ENCODE results near the gene MARCHF9.
"Not testable (repeated sequence)": the region's sequence is repeated elsewhere in the genome, so short reads cannot be mapped to it uniquely, and the experiment has no call there.

The MARCHF9 gene

DNA sequence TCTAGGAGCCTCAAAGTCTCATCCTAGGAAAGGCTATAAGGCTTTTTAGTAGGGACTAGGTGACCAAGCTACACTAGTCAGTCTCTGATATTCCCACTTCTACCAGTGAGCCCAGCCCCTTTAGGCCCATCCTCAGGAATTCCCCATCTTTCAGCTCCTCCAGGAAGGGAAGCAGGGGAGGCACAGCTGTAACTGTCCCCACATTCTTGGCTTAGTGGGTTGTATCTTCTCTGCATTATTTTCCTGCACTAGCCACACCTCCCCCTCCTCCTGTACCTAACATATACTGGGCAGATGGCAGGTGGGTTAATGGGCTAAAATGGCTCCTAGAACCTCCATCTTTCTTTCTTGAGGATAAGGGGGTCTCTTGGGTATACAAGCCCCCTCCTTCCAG lies 12.4 kb downstream of the MARCHF9 start:
- Histone ChIP-seq H3K9me3 (ENCODE audit: low read depth, low read length) (no peaks in the 10 kb centered on the region), H3K4me3 (no peak overlapping the region), H3K9ac (ENCODE audit: insufficient read length) (no peak overlapping the region), H3K36me3 (ENCODE audit: insufficient read depth, low read length) (peaks cover 24% of the 10 kb centered on the region), H3K27ac (no peak overlapping the region)
- TF ChIP-seq FOXP2 (optimal IDR thresholded peaks at IDR 0.05; ENCODE audit: control extremely low read depth, extremely low read length, insufficient read depth) (no peak), POLR2AphosphoS5 (IDR thresholded peaks at IDR 0.05; ENCODE audit: borderline replicate concordance, low read depth, low read length) (no peak), EZH2 (IDR thresholded peaks at IDR 0.05) (no peak)
- no peak for DNase-seq (ENCODE audit: low read depth, low spot score)

DNA sequence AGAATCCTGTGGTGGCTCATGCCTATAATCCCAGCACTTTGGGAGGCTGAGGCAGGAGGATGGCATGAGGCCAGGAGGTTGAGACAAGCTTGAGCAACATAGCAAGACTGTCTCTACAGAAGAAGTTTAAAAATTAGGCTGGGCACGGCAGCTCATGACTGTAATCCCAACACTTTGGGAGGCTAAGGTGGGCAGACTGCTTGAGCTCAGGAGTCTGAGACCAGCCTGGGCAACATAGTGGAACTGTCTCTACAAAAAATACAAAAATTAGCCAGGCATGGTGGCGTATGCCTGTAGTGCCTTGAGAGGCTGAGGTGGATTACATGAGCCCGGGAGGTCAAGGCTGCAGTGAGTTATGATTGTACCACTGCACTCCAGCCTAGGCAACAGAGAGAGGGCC lies 13.0 kb downstream of the MARCHF9 start:
- Histone ChIP-seq H3K36me3 (ENCODE audit: insufficient read depth, low read length) (peaks cover 24% of the 10 kb centered on the region), H3K27ac (no peak overlapping the region), H3K9ac (ENCODE audit: insufficient read length) (no peak overlapping the region), H3K9me3 (ENCODE audit: low read depth, low read length) (no peaks in the 10 kb centered on the region), H3K4me3 (no peak overlapping the region)
- no peak for TF ChIP-seq EZH2 (IDR thresholded peaks at IDR 0.05)
- no peak for TF ChIP-seq FOXP2 (optimal IDR thresholded peaks at IDR 0.05; ENCODE audit: control extremely low read depth, extremely low read length, insufficient read depth)
- no peak for TF ChIP-seq POLR2AphosphoS5 (IDR thresholded peaks at IDR 0.05; ENCODE audit: borderline replicate concordance, low read depth, low read length)
- no peak for DNase-seq (ENCODE audit: low read depth, low spot score)

DNA sequence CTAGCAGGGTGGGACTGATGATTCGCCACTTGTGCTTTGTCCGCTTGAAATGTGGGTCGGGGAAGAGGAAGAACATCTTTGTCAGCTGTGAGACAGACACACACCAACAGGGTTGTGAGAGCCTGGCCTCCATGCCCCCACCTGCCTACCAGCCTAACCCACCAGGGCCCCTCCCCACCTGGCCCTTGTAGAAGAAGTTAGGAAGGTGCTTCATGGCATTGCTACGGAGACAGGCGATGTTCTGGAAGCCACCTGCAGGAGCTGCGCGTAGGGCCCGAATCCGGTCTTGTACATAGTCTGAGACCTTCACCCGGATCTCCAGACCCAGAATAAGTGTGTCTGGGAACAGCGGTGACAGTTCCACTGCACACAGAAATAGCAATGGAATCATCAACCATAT lies 14.7 kb downstream of the MARCHF9 start:
- H3K9me3 ChIP-seq (ENCODE audit: low read depth, low read length) = no peaks in the 10 kb centered on the region
- no peak for DNase-seq (ENCODE audit: low read depth, low spot score)
- H3K36me3 ChIP-seq (ENCODE audit: insufficient read depth, low read length) = peaks cover 24% of the 10 kb centered on the region
- H3K4me3 ChIP-seq = no peak overlapping the region
- H3K27ac ChIP-seq = no peak overlapping the region
- no peak overlapping the region for H3K9ac ChIP-seq (ENCODE audit: insufficient read length)
- TF ChIP-seq FOXP2 (optimal IDR thresholded peaks at IDR 0.05; ENCODE audit: control extremely low read depth, extremely low read length, insufficient read depth) (no peak), EZH2 (IDR thresholded peaks at IDR 0.05) (no peak), POLR2AphosphoS5 (IDR thresholded peaks at IDR 0.05; ENCODE audit: borderline replicate concordance, low read depth, low read length) (no peak)

DNA sequence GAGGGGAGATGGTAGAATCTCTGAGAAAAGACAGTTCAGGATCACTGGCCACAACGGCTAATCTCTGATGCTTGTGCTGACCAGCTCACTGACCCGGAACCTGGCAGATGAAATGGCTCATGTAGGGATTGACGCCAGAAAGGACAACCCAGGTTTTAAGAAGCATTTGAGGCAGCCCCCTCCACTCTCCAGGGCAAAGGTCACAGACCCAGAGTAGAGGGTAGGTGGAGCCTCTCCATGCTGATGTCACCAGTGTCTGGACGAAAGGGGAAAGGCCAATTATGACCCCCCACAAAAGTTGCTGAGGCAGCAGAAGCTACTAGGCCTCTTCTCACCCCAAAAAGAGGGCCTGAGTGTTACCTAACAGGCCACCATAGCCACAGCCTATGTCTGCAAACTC lies 15.8 kb downstream of the MARCHF9 start:
- TF ChIP-seq EZH2 (IDR thresholded peaks at IDR 0.05) = no peak
- no peak for TF ChIP-seq FOXP2 (optimal IDR thresholded peaks at IDR 0.05; ENCODE audit: control extremely low read depth, extremely low read length, insufficient read depth)
- TF ChIP-seq POLR2AphosphoS5 (IDR thresholded peaks at IDR 0.05; ENCODE audit: borderline replicate concordance, low read depth, low read length) = no peak
- DNase-seq (ENCODE audit: low read depth, low spot score) = no peak
- peaks cover 24% of the 10 kb centered on the region for H3K36me3 ChIP-seq (ENCODE audit: insufficient read depth, low read length)
- H3K9me3 ChIP-seq (ENCODE audit: low read depth, low read length) = no peaks in the 10 kb centered on the region
- H3K27ac ChIP-seq = no peak overlapping the region
- peak overlapping the region; percentile 98 for H3K9ac ChIP-seq (ENCODE audit: insufficient read length)
- H3K4me3 ChIP-seq = no peak overlapping the region; the same call in 1 of the 2 replicates

- Histone ChIP-seq H3K9ac (ENCODE audit: insufficient read length) (peak overlapping the region; percentile 98), H3K4me3 (peak overlapping the region; percentile 98), H3K9me3 (ENCODE audit: low read depth, low read length) (no peaks in the 10 kb centered on the region), H3K27ac (peak overlapping the region; percentile 96), H3K36me3 (ENCODE audit: insufficient read depth, low read length) (peaks cover 24% of the 10 kb centered on the region)
- peak; percentile 89 for DNase-seq (ENCODE audit: low read depth, low spot score)
- TF ChIP-seq FOXP2 (optimal IDR thresholded peaks at IDR 0.05; ENCODE audit: control extremely low read depth, extremely low read length, insufficient read depth) (no peak), EZH2 (IDR thresholded peaks at IDR 0.05) (no peak), POLR2AphosphoS5 (IDR thresholded peaks at IDR 0.05; ENCODE audit: borderline replicate concordance, low read depth, low read length) (no peak)
These were observed 16.5 kb downstream of the MARCHF9 start for GRCh38 chr12:57771236-57771872.

DNA sequence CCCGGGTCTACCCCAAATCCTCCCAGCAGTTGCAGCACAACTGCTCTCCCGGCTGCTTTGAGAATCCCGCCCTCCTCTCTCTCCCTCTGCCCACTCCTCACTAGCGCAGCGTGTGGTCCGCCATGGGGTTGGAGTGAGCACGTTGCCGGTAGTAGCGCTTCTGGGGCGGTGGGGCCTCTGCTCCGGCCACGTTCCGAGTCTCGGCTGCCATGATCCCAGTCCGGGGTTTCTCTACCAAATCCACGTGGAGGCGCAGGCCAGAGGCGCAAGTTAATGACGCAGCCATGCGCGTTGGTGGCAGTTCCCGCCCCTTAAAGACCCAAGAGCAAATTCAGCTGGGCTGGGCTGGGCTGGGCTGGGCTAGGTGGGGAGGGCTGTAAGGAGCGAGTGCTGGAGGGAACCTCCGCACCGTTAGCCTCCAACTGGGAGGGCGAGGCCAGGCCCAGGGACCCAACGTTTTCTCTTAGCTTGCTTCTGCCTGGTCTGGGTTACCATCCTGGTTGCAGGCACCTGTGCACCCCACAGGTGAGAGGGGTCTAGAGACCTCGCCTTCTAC lies 17.0 kb downstream of the MARCHF9 start, which contains the start of gene METTL1:
METTL1 (minus strand) TSS at position 233 of the 556 bp plus-strand sequence; CDS start at position 211, 22 bp downstream.
- Histone ChIP-seq H3K9ac (ENCODE audit: insufficient read length) (peak within 1 kb of the TSS; percentile 98), H3K9me3 (ENCODE audit: low read depth, low read length) (no peaks in the 10 kb centered on the region), H3K36me3 (ENCODE audit: insufficient read depth, low read length) (peaks cover 24% of the 10 kb centered on the region), H3K27ac (peak within 1 kb of the TSS; percentile 96), H3K4me3 (peak within 1 kb of the TSS; percentile 98)
- peak; percentile 96 for DNase-seq (ENCODE audit: low read depth, low spot score)
- peak; percentile 97 for TF ChIP-seq POLR2AphosphoS5 (IDR thresholded peaks at IDR 0.05; ENCODE audit: borderline replicate concordance, low read depth, low read length)
- no peak for TF ChIP-seq FOXP2 (optimal IDR thresholded peaks at IDR 0.05; ENCODE audit: control extremely low read depth, extremely low read length, insufficient read depth)

DNA sequence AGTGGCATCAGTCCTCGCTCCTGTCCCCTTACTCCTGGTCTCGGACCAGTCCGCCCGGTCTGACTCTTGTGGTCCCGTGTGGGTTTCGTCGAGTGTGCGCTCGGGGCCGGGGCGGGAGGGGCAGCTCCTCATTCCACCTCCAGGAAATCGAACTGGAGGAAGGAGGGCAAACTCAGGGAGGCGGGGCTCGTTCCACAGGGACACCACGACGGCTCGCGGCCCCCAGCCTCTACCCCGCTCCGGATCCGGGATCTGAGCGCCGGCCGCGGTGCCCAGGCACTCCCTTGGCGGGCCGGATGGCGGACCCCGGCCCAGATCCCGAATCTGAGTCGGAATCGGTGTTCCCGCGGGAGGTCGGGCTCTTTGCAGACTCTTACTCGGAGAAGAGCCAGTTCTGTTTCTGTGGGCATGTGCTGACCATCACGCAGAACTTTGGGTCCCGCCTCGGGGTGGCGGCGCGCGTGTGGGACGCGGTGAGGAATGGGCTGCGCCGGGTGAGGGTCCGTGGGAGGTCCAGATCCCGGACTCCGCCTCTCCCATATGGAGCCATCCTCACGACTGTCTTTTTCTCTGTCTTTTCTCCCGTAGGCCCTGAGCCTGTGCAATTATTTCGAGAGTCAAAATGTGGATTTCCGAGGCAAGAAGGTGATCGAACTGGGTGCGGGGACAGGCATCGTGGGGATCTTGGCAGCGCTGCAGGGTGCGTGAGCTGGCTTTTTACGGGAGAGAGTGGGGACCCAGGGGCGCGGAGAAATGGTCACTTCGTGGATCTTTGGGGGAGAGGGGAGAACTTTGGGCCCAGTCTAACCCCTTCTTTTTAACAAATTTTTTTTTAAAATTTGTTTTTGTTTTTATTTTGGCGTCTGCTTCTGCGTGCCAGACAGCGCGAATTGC lies 17.8 kb downstream of the MARCHF9 start, which contains the start of gene EEF1AKMT3:
EEF1AKMT3 (plus strand) TSS at position 186 of the 894 bp plus-strand sequence; CDS start at position 297, 111 bp downstream.
- peak within 1 kb of the TSS; percentile 98 for H3K9ac ChIP-seq (ENCODE audit: insufficient read length)
- peak within 1 kb of the TSS; percentile 96 for H3K27ac ChIP-seq
- TF ChIP-seq EZH2 (IDR thresholded peaks at IDR 0.05) = no peak
- H3K36me3 ChIP-seq (ENCODE audit: insufficient read depth, low read length) = peaks cover 24% of the 10 kb centered on the region
- no peak for DNase-seq (ENCODE audit: low read depth, low spot score)
- no peaks in the 10 kb centered on the region for H3K9me3 ChIP-seq (ENCODE audit: low read depth, low read length)
- H3K4me3 ChIP-seq = peak within 1 kb of the TSS; percentile 98

- H3K9me3 ChIP-seq (ENCODE audit: low read depth, low read length); H3K9ac ChIP-seq (ENCODE audit: insufficient read length); H3K27ac ChIP-seq; H3K4me3 ChIP-seq; DNase-seq (ENCODE audit: low read depth, low spot score): not testable (repeated sequence)
- peaks cover 13% of the 10 kb centered on the region for H3K36me3 ChIP-seq (ENCODE audit: insufficient read depth, low read length)
These were observed 19.7 kb downstream of the MARCHF9 start for GRCh38 chr12:57774634-57775033.
